ENCODE measurements around the gene KRT74. TPM values are rescaled to one million over a fixed set of nuclear protein-coding genes. Genes with fewer than 3 reads are reported as not detected.

Gene KRT74
- total and polyA plus RNA-seq, 2 of the 8 experiments (the other 6 are each of a cell fraction or from before 2014, with no cell fraction given) = not detected

- H2BK120ac ChIP-seq (replicated peaks; ENCODE audit: low read depth, low read length) = no peak overlapping the region
- POLR2A ChIA-PET (ENCODE audit: partially characterized antibody) = no interaction called here
- no peak overlapping the region for H3K18ac ChIP-seq (ENCODE audit: extremely low read depth, low read length)
- no peak overlapping the region for H4K5ac ChIP-seq (ENCODE audit: insufficient read length, low read depth, low read length)
- no peak overlapping the region for H4K91ac ChIP-seq (replicated peaks; ENCODE audit: insufficient read length, low read length)
- no peak overlapping the region for H3K14ac ChIP-seq (ENCODE audit: insufficient read length)
- no peak overlapping the region for H3K9ac ChIP-seq (replicated peaks in 1 of 4; ENCODE audit: extremely low read depth in 1 of 4, low read depth in 3 of 4, low read length in 3 of 4)
- H2BK15ac ChIP-seq (ENCODE audit: low read length) = no peak overlapping the region
- H4K20me1 ChIP-seq (replicated peaks in 1 of 2; ENCODE audit: control insufficient read depth in 1 of 2, insufficient read depth in 2 of 2, low read length in 2 of 2) = no peaks in the 10 kb centered on the region
- H3K36me3 ChIP-seq (ENCODE audit: control insufficient read depth in 2 of 4, insufficient read depth in 4 of 4, low read length in 3 of 4) = no peaks in the 10 kb centered on the region
- no peak overlapping the region for H4K8ac ChIP-seq (ENCODE audit: extremely low read depth, insufficient read depth, low read length)
- TF ChIP-seq NANOG (IDR thresholded peaks at IDR 0.05; ENCODE audit: insufficient read depth, low read depth, low read length, poor library complexity, severe bottlenecking) = no peak
- TF ChIP-seq RXRA (IDR thresholded peaks at IDR 0.05; ENCODE audit: insufficient read depth, low read depth, low read length) = no peak
- no peak for TF ChIP-seq CTCF (IDR thresholded peaks at IDR 0.05; ENCODE audit: control extremely low read depth in 1 of 3, insufficient read depth in 1 of 3, low read depth in 1 of 3, low read length in 3 of 3)
- no peak for TF ChIP-seq KDM4A (IDR thresholded peaks at IDR 0.05; ENCODE audit: low read depth, low read length, severe bottlenecking)
- H3K27me3 ChIP-seq (replicated peaks in 1 of 4; ENCODE audit: control insufficient read depth in 3 of 4, extremely low read depth in 1 of 4, insufficient read depth in 3 of 4, low read length in 3 of 4) = no peaks in the 10 kb centered on the region; a peak in 1 of 7 replicates
- H3K27ac ChIP-seq (ENCODE audit: low read depth, low read length) = no peak overlapping the region
- no peaks in the 10 kb centered on the region for H3K9me3 ChIP-seq (ENCODE audit: insufficient read depth in 2 of 2, low read depth in 1 of 2, low read length in 1 of 2)
- H3K79me1 ChIP-seq (ENCODE audit: low read depth, low read length) = no peaks in the 10 kb centered on the region
- H3K4me3 ChIP-seq (ENCODE audit: extremely low read depth in 1 of 4, insufficient read depth in 2 of 4, low read depth in 3 of 4, low read length in 4 of 4) = no peak overlapping the region
- no peak overlapping the region for H2BK20ac ChIP-seq (ENCODE audit: low read length)
- no peak overlapping the region for H2BK12ac ChIP-seq (ENCODE audit: low read depth, low read length)
- CTCF ChIA-PET (ENCODE audit: partially characterized antibody) = interaction anchor here (1.8 to 23.2 kb wide), 7 partner anchors 9 to 302 kb away, joined by 4 to 502 read pairs (median 10); no protein-coding TSS in a partner anchor
- H2AK5ac ChIP-seq (ENCODE audit: low read depth, low read length) = no peak overlapping the region
- no peak overlapping the region for H3K4me2 ChIP-seq (ENCODE audit: insufficient read depth in 1 of 2, low read depth in 2 of 2, low read length in 2 of 2)
- no peaks in the 10 kb centered on the region for H3K23me2 ChIP-seq (ENCODE audit: low read depth, low read length)
- H3K23ac ChIP-seq (ENCODE audit: insufficient read length) = no peak overlapping the region
- no peaks in the 10 kb centered on the region for H3K4me1 ChIP-seq (replicated peaks in 1 of 4; ENCODE audit: control insufficient read depth in 3 of 4, insufficient read depth in 4 of 4, low read length in 3 of 4)
- FAIRE-seq (no peak), DNase-seq (ENCODE audit: low read depth in 1 of 2, low spot score in 2 of 2) (no peak)
- H2BK5ac ChIP-seq (ENCODE audit: low read depth, low read length) = no peak overlapping the region
- 87% methylated on average over 8 of the region's 8 CpGs; no CpG with 5 or more reads in 1 of the 2 experiments for WGBS, 2 experiments (ENCODE audit: extremely low coverage in 1 of 2, insufficient coverage in 1 of 2, insufficient read length in 1 of 2, insufficient replicate concordance in 2 of 2, low coverage in 1 of 2, low lambda C conversion rate in 2 of 2, missing lambda C conversion rate in 1 of 2)
- H3K4ac ChIP-seq (replicated peaks; ENCODE audit: insufficient read length, low read depth, low read length) = no peak overlapping the region
- H2AFZ ChIP-seq (ENCODE audit: low read length) = no peak overlapping the region
- H3K79me2 ChIP-seq (ENCODE audit: control insufficient read depth in 1 of 2, insufficient read depth in 2 of 2, low read length in 2 of 2) = no peaks in the 10 kb centered on the region
- H3K56ac ChIP-seq (replicated peaks; ENCODE audit: insufficient read length, low read depth, low read length) = no peak overlapping the region
Measured at GRCh38 chr12:52577316-52577715, 3.7 kb upstream of the KRT74 start.
